ENCODE results near the gene PA2G4. TPM values are rescaled to one million over a fixed set of nuclear protein-coding genes. Genes with fewer than 3 reads are reported as not detected.

The PA2G4 gene
- total RNA-seq, 1 donor from 2014 or later: 130 TPM

- FAIRE-seq (no peak), DNase-seq (ENCODE audit: low read depth) (no peak)
- Histone ChIP-seq H3K79me2 (ENCODE audit: insufficient read depth, low read length) (peaks cover 20% of the 10 kb centered on the region), H3K27me3 (ENCODE audit: insufficient read depth, low read length) (no peaks in the 10 kb centered on the region), H3K4me3 (ENCODE audit: insufficient read depth, low read depth, low read length) (peak overlapping the region; percentile 87), H3K9ac (ENCODE audit: low read length) (peak overlapping the region; percentile 95), H3K27ac (ENCODE audit: low read depth, low read length) (peak overlapping the region; percentile 50), H3K36me3 (ENCODE audit: insufficient read depth, low read length) (peaks cover 3% of the 10 kb centered on the region), H4K20me1 (ENCODE audit: insufficient read depth, low read length) (no peaks in the 10 kb centered on the region), H3K4me1 (ENCODE audit: insufficient read depth, low read length) (peaks cover 34% of the 10 kb centered on the region), H3K4me2 (ENCODE audit: low read length) (peak overlapping the region; percentile 96), H3K9me3 (ENCODE audit: insufficient read depth, low read depth, low read length) (no peaks in the 10 kb centered on the region), H2AFZ (ENCODE audit: low read depth, low read length) (peak overlapping the region; percentile 82)
- Mint-ChIP-seq H3K36me3 (ENCODE audit: low read depth, unreplicated experiment) (peaks cover 14% of the 10 kb centered on the region), H3K4me1 (ENCODE audit: low read depth, unreplicated experiment) (peaks cover 10% of the 10 kb centered on the region), H3K4me3 (ENCODE audit: unreplicated experiment) (peak overlapping the region; percentile 90), H3K27me3 (ENCODE audit: low read depth, unreplicated experiment) (no peaks in the 10 kb centered on the region), H3K9me3 (ENCODE audit: unreplicated experiment) (no peaks in the 10 kb centered on the region), H3K27ac (ENCODE audit: unreplicated experiment) (peak overlapping the region; percentile 92)
- no peak for TF ChIP-seq EZH2 (IDR thresholded peaks at IDR 0.05; ENCODE audit: insufficient read depth, low read length)
- TF ChIP-seq, protein P1, sequence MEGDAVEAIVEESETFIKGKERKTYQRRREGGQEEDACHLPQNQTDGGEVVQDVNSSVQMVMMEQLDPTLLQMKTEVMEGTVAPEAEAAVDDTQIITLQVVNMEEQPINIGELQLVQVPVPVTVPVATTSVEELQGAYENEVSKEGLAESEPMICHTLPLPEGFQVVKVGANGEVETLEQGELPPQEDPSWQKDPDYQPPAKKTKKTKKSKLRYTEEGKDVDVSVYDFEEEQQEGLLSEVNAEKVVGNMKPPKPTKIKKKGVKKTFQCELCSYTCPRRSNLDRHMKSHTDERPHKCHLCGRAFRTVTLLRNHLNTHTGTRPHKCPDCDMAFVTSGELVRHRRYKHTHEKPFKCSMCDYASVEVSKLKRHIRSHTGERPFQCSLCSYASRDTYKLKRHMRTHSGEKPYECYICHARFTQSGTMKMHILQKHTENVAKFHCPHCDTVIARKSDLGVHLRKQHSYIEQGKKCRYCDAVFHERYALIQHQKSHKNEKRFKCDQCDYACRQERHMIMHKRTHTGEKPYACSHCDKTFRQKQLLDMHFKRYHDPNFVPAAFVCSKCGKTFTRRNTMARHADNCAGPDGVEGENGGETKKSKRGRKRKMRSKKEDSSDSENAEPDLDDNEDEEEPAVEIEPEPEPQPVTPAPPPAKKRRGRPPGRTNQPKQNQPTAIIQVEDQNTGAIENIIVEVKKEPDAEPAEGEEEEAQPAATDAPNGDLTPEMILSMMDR (IDR thresholded peaks at IDR 0.05; ENCODE audit: insufficient read depth, low read depth, low read length): no peak
Measured at GRCh38 chr12:56152756-56153677, 48.7 kb downstream of the PA2G4 start.

DNA sequence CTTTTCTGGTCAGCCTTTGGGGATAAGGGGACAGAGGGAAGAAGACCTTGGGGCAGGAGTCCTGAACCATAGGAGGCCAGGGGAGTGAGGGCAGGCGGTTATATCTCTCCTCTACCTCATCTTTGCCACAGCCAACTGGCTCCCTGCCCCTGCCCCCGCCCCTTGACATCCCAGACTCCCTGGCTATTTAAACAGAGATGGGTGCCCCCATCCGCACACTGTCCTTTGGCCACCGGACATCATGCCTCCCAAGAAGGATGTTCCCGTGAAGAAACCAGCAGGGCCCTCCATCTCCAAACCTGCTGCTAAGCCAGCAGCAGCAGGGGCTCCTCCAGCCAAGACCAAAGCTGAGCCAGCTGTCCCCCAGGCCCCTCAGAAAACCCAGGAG is 49.3 kb downstream of the PA2G4 start:
- DNase-seq (ENCODE audit: low read depth): no peak

More for the DNA sequence above, 49.3 kb downstream of the PA2G4 start:
- Histone ChIP-seq H3K4me3 (ENCODE audit: insufficient read depth, low read depth, low read length) (no peak overlapping the region), H3K4me1 (ENCODE audit: insufficient read depth, low read length) (peaks cover 34% of the 10 kb centered on the region), H4K20me1 (ENCODE audit: insufficient read depth, low read length) (peaks cover 5% of the 10 kb centered on the region), H3K79me2 (ENCODE audit: insufficient read depth, low read length) (peaks cover 27% of the 10 kb centered on the region), H3K27me3 (ENCODE audit: insufficient read depth, low read length) (no peaks in the 10 kb centered on the region), H3K36me3 (ENCODE audit: insufficient read depth, low read length) (peaks cover 3% of the 10 kb centered on the region), H2AFZ (ENCODE audit: low read depth, low read length) (no peak overlapping the region), H3K9me3 (ENCODE audit: insufficient read depth, low read depth, low read length) (no peaks in the 10 kb centered on the region), H3K27ac (ENCODE audit: low read depth, low read length) (no peak overlapping the region), H3K9ac (ENCODE audit: low read length) (peak overlapping the region; percentile 95), H3K4me2 (ENCODE audit: low read length) (peak overlapping the region; percentile 96)
- H3K27me3 Mint-ChIP-seq (ENCODE audit: low read depth, unreplicated experiment): no peaks in the 10 kb centered on the region
- H3K36me3 Mint-ChIP-seq (ENCODE audit: low read depth, unreplicated experiment): peaks cover 17% of the 10 kb centered on the region
- TF ChIP-seq, protein P1 (IDR thresholded peaks at IDR 0.05; ENCODE audit: insufficient read depth, low read depth, low read length): no peak
- TF ChIP-seq EZH2 (IDR thresholded peaks at IDR 0.05; ENCODE audit: insufficient read depth, low read length): no peak
- no peaks in the 10 kb centered on the region for H3K9me3 Mint-ChIP-seq (ENCODE audit: unreplicated experiment)
- peaks cover 10% of the 10 kb centered on the region for H3K4me1 Mint-ChIP-seq (ENCODE audit: low read depth, unreplicated experiment)
- FAIRE-seq: no peak
- no peak overlapping the region for H3K27ac Mint-ChIP-seq (ENCODE audit: unreplicated experiment)
- H3K4me3 Mint-ChIP-seq (ENCODE audit: unreplicated experiment): peak overlapping the region; percentile 90
